HG03095 (cell line): Measurements from ENCODE around the gene CD14.
"Not testable (repeated sequence)": the region's sequence is repeated elsewhere in the genome, so short reads cannot be mapped to it uniquely, and the experiment has no call there.

ENCODE experiments used
- ATAC-seq: cut with Tn5 transposase; IDR thresholded peaks from one replicate; pipeline ENCODE4 v1.9.1; 2021; ENCODE audit warnings: moderate library complexity; ENCODE audit not compliant: unreplicated experiment

The CD14 gene

DNA sequence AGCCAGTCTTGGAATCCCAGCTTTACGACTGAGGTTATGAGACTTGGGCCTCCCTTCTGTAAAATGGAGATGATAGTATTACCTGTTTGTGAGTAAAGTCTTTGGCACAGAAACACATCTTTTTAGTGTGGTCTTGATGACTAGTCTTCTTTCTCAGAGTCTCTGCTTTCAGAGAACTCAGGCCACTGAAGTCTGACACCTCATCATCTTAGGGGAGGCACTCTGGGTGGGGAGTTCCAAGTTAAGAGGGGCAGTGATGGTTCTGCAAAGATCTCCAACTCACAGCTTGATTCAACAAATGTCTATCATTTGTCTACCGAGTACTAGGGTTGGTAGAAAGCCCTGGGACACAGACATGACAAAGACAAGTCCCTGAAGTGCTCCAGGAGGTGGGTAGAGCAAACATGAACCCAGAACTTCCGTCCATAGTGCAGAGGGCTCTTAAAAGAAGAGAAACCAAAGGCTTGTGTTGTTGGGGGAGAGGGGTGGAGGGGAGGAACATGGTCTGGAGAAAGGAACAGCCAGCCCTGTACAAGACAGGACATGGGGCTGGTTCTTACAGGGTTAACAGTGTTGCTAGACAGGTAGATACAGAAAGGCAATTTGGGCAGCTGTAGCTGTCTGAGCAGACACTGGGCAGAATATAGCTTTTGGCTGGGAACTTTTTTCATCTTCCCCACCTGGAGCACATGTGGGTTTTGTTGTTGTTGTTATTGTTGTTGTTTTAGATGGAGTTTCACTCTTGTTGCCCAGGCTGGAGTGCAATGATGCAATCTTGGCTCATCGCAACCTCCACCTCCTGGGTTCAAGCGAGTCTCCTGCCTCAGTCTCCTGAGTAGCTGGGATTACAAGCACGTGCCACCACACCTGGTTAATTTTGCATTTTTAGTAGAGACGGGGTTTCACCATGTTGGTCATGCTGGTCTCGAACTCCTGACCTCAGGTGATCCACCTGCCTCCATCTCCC lies 2.6 kb upstream of the CD14 start:
- no peak for ATAC-seq

DNA sequence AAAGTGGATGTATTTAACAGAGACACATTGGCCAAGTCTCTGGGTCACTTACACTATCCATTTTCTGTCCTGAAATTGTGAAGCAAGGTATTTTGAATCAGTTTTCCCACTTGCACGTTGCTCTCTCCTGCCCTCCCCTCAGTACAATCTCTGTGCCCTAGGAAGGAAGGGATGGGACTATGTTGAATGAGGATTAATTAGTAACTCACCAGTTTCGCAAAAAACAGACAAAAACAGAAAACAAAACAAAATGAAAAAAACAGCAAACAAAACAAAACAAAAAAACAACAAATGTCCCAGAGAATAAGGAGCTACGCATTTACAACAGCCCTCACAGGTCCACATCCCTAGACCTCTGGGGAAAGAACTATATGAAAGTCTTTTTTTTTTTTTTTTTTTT lies 1.1 kb upstream of the CD14 start:
- ATAC-seq, result no peak

DNA sequence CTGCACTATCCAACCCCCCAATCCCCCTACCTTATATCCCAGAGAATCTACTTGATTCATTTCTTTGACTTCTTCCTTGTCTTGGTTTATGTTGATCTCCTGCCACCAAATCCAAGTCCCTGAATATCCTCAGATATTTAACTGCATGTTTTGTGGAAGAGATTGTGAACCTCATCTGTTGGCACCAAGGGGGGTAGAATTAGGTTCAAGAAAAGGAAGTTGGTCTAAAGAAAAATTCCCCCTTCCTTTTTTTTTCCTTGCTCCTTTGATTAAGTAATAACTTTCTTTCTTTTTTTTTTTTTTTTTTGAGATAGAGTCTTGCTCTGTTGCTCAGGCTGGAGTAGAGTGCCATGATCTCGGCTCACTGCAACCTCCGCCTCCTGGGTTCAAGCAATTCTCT lies 526 bp upstream of the CD14 start:
- ATAC-seq, result no peak

DNA sequence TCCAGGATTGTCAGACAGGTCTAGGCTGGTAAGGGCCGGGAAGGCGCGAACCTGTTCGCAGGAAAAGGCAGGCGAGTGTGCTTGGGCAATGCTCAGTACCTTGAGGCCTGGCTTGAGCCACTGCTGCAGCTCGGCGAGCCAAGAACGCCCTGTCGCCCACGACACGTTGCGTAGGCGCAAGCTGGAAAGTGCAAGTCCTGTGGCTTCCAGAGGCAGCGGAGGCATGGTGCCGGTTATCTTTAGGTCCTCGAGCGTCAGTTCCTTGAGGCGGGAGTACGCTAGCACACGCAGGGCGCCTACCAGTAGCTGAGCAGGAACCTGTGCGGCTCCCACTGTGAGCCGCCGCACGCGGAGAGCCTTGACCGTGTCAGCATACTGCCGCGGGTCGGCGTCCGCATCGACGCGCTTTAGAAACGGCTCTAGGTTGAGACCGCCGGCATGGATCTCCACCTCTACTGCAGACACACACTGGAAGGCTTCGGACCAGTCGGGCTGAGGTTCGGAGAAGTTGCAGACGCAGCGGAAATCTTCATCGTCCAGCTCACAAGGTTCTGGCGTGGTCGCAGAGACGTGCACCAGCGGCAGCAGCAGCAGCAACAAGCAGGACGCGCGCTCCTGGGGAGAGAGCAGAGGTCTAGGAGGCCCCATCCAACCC lies 482 bp downstream of the CD14 start:
- peak; percentile 49 for ATAC-seq

DNA sequence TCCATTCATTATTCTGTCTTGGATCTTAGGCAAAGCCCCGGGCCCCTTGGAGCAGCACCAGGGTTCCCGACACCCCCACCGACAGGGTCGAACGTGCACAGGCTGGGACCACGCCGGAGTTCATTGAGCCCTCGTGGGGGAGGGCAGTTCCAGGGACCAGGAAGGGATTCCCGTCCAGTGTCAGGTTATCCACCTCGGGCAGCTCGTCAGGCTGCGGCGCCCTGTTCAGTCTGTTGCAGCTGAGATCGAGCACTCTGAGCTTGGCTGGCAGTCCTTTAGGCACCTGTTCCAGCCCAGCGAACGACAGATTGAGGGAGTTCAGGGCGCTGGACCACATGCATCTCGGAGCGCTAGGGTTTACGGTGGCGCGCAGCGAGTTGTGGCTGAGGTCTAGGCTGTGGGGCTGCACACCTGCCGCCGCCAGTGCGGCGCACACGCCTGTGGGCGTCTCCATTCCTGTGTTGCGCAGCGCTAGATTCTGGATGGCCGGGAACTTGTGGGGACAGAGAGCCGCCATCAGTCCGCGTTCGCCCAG lies 1.1 kb downstream of the CD14 start:
- peak; percentile 35 for ATAC-seq

DNA sequence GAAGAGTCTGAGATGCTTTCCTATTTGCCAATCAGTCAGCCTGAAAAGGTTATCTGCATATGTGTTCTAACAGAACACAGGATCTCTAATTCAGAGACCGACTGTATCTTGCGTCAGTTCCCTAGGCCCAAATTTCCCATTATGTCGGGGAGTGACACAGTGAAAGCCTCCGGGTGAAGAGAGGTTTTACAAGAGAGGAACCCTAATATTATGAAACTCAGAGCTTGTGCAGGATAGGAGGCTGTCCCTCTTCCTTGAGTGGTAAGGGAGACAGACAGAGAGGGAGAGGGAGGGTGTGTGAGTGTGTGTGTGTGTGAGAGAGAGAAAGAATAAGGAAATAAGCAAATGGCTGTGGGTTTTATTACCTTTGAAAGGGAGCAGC lies 1.9 kb downstream of the CD14 start:
- no peak for ATAC-seq

DNA sequence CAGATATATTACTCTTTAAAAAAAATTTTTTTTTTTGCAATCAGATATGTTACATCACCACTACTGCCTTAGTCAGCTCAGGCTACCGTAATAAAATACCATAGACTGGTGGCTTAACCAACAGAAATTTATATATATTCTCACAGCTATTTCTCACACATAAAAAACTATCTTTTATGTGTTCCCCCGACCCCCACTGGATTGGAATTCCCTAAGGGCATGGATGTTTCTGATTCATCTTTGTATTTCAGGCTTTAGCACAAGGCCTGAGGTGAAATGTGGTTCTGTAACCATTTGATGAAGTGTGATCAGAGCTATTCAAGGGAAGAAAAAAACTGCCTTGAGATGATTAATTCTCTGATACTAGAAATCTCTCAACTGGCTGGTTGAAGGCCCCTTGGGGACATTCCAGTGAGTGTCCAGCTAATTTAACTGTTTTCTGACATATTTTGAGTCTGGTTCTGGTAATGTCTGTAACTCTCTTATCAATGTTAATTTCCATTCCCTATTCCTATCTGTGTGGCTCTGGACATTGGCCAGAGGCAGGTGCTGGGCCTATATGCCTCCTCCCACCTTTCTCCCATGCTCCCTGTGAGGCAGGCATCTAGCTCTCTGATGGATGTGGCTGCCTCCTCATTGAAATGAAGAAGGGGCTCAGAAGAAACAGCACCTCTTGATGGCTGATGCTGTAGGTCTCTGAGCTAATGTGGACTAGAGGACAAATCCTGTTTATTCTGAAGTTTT lies 2.5 kb downstream of the CD14 start:
- ATAC-seq, result no peak

DNA sequence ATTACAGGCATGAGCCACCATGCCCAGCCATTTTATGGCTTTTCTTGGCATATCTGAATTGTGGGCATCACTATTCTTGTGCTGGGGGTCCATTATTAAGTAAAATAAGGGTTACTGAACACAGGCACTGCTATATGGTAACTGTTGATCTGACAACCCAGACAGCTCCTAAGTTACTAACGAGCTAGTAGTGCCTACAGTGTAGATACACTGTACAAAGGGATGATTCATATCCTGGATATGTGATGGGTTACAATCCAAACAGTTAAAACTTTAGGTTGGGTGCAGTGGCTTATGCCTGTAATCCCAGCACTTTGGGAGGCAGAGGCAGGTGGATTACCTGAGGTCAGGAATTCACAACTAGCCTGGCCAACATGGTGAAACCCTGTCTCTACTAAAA lies 4.3 kb downstream of the CD14 start:
- no peak for ATAC-seq

DNA sequence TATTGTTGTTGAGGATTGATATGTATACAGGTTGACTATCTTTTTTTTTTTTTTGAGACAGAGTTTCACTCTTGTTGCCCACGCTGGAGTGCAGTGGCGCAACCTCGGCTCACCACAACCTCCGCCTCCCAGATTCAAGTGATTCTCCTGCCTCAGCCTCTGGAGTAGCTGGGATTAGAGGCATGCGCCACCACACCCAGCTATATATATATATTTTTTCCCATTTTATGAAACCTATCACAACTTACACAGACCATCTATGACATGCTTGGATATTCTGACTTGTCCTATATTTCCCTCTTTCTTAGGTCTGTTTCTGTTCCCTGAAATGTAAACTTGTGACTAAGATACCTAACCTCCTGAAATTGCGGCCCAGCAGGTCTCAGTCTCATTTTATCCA lies 5.0 kb downstream of the CD14 start:
- no peak for ATAC-seq

DNA sequence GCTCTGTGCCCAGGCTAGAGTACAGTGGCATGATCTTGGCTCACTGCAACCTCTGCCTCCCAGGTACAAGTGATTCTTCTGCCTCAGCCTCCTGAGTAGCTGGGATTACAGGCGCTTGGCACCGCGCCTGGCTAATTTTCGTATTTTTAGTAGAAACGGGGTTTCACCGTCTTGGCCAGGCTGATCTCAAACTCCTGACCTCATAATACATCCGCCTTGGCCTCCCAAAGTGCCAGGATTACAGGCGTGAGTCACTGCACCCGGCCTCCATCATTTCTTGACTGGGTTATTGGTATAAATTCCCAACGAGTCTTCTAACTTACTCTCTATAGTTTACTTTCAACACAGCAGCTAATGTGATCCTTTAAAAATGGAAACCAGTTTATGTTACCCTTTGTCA lies 8.1 kb downstream of the CD14 start:
- not testable (repeated sequence) for ATAC-seq

DNA sequence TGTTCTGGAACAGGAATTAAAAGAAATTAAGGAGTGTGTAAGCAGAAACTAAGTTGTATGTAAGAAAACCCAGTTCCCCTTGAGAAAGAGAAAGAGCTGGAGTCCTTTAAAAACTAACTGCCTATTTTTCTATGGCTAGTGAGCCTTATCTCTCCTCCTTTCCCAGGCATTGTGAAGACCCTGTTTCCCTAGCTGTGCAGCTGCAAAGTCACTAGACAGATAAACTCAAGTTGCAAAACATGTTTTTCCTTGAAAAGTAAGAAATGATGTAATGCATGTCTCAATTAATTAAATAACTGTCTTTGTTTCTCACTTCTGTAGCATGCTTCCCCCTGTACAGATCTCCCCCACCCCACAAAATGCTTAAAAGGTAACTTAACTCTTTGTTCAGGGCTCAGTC lies 9.9 kb downstream of the CD14 start:
- not testable (repeated sequence) for ATAC-seq

DNA sequence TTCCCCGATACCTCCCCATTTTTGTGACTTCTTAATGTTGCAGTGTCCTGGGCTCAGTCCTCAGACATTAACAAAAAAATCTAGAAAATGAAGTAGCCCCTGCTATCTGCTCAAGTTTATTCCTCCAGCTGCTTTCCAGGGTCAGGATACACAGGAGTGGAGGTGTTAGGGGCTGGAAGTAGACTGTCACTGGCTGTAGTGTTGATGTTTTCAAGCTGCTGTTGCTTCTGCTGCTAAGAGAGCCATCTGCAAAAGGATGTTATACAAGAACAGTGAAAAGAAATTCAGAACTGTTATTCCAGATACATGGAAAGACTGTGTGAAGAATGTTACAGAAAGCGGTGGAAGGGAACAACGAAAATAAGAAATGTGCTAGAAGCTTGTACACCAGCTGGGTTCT lies 10.7 kb downstream of the CD14 start:
- ATAC-seq, result no peak

DNA sequence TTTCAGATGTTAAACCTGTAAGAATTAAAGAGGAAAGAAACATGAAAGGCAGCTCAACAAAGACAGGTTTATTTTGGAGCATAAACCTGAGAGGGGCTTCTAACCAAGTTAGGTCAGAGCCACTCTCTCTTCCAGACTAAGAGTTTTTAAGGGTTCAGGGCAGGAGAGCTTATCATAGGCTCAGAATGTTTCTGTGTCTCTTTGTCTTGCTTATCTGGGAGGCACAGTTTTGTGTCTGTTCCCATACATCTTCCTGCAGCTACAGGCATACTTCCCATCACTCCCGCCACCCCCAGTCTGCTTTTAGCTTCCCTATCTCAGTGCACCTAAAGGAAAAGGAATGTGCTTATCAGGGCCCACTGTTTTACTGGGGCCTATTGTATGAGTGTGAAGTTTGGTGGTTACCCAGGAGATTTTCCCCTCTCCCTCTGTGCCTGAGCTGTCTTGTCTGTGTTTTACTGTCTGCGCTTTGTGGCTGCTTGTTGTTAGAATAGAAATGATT lies 21.9 kb downstream of the CD14 start:
- ATAC-seq, result no peak

DNA sequence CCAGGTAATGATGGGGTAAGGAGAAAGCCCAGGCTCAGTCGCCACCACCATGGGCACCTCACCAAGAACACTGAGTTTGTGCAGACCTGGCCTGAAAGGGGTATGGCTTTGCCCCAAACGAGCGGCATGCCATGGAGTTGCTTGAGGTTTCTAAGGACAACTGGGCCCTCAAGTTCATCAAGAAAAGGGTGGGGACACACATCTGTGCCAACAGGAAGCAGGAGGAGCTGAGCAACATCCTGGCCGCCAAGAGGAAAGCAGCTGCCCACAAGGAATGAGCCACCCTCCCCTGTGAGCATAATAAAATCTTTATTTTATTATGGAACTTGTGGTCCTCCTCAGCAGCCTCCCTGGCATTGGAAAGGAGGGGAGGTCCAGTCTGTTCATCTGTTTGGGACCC lies 23.8 kb downstream of the CD14 start:
- no peak for ATAC-seq

DNA sequence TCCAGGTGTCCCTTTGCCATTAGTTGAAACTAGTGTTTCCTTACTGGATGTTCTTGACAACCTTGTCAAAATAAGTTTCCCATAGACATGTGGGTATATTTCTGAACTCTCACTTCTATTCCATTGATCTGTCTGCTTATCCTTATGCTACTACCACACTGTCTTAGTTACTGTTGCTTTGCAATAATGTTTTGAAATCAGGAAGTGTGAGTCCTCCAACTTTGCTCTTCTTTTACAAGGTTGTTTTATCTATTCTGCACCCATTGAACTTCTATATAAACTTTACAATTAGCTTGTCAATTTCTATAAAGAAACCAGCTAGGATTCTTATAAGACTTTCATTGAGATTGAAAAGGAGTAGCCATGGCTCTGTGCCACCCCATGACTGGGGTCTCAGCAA lies 24.3 kb downstream of the CD14 start:
- ATAC-seq, result no peak

DNA sequence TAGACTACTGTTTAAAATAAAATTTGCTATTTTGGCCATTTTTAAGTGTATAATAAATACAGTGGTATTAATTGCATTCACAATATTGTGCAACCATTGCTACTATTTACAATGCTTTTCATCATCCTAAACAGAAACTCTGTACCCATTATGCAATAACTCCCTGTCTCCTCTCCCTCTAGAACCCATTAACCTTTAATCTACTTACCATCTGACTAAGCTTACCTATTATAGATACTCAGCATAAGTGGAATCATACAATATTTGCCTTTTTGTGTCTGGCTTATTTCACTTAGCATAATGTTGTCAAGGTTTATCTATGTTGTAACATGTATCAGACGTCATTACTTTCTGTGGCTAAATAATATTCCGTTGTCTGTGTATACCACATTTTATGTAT lies 25.9 kb downstream of the CD14 start:
- ATAC-seq, result no peak

DNA sequence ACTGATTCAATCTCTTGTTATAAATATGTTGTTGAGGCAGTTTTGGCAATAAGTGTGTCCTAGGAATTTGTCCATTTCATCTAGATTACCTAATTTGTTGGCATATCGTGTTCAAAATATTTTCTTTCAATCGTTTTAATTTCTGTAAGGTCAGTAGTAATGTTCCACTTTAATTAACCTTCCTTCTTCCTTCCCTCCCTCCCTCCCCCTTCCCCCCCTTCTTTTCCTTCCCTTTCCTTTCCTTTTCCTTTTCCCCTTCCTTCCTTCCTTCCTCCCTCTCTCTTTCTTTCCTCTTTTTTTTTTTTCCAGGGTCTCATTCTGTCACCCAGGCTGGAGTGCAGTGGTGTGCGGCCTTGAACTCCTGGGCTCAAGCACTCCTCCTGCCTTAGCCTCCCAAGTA lies 27.1 kb downstream of the CD14 start:
- ATAC-seq, result no peak

DNA sequence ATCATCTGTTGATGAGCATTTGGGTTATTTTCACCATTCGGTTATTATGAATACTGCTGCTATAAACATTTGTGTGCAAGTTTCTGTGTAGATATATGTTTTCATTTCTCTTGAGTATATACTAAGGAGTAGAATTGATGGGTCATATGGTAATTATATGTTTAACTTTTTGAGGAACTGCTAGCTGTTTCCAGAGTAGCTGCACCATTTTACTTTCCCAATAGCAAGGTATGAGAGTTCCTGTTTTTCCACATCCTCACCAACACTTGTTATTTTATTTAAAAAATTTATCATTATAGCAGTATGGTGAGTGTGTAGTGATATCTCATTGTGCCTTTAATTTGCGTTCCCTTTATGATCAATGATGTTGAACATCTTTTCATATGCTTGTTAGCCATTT lies 29.2 kb downstream of the CD14 start:
- no peak for ATAC-seq

DNA sequence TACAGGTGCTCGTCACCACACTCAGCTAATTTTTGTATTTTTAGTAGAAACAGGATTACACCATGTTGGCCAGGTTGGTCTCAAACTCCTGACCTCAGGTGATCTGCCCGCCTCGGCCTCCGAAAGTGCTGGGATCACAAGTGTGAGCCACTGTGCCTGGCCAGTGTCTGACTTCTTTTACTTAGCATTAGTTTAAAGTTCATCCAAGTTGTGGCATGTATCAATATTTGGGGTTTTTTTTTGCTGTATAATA lies 29.6 kb downstream of the CD14 start:
- not testable (repeated sequence) for ATAC-seq

DNA sequence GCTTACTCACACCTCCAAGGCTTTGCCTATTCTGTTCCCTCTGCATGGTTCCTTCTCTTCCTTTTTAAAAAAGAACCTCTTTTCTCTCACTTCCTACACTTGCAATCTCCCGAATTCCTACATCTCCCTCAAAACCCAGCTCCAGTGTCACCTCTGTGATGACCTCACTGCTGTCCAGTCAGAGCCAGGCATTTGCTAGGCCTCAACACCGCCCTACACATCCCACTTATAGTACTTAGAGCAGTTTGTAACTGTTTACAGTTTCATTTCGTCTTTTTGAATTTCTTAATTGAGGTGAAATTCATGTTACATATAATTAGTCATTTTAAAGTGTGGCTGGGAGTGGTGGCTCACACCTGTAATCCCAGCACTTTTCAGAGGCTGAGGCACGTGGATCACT lies 30.8 kb downstream of the CD14 start:
- ATAC-seq, result no peak

DNA sequence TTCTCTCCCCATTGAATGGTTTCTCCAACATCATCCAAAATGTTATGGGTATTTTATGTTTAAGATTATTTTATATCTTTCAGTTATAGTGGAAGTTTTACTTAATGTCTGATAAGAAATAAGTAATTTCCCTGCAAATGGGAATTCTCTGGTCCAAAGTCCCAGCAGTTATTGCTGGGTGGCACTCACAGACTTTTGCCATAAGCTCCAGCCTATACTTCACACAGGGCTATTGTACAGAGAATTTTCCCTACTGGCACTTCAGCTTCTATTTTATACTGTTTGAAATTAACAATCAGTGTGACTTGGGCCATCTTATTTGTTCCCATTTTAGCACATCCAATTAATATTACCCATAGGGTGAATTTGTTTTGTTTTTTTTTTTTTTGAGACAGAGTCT lies 32.9 kb downstream of the CD14 start:
- ATAC-seq, result no peak

DNA sequence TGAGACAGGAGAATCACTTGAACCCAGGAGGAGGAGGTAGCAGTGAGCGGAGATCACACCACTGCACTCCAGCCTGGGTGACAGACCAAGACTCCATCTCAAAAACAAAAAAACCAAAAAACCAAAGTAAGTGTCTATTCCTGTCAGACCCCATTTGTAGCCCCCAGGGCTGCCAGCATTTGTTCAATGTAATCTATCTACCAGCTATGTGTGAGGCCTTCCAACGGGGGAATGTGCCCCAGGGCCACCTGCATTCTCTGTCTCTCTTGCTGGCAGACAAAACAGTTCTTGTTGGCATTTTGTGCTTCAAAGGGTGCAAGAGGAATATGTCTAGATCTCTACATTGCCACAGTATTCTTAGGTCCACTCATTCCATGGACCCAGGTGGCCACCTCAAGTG lies 34.1 kb downstream of the CD14 start:
- no peak for ATAC-seq
